OCI-LY7 (cell line): Measurements from ENCODE around the gene TAF3.

Experiments
- CTCF ChIP-seq: fragments of 200-600 bp; sonication (generic); conservative IDR thresholded peaks from 2 replicates; pipeline ENCODE4 v1.5.1; 2014; ENCODE audit warnings: mild to moderate bottlenecking, antibody characterized with exemption, low read length, moderate library complexity, mixed read lengths
- EZH2phosphoT487 ChIP-seq: fragments of 200-600 bp; sonication (generic); IDR thresholded peaks from 2 replicates; pipeline ENCODE4 v1.6.1; 2018; ENCODE audit warnings: low read depth, borderline replicate concordance, mild to moderate bottlenecking, mixed run types, antibody characterized with exemption, low read length, moderate library complexity, mixed read lengths

GRCh38 chr10:7965457-7965856 lies 147.2 kb downstream of the TAF3 start:
- no peak for TF ChIP-seq CTCF
- TF ChIP-seq EZH2phosphoT487 = no peak
